Measurements from ENCODE around the gene PEAR1. TPM values are rescaled to one million over a fixed set of nuclear protein-coding genes. Genes with fewer than 3 reads are reported as not detected.

The PEAR1 gene
- total RNA-seq, 3 donors from 2014 or later = 4.0 to 15.1 (median 6.2) TPM

- no peaks in the 10 kb centered on the region for H3K4me1 ChIP-seq
- intact Hi-C loops (cut with DNase I; ENCODE audit: low total_unique reads) = no loop called here
- DNase-seq (ENCODE audit: low spot score in 2 of 2) = no peak
- peaks cover 0 to 9% of the 10 kb centered on the region in 2 donors for H3K27me3 ChIP-seq
- H3K27ac ChIP-seq = no peak overlapping the region
- TF ChIP-seq CTCF (IDR thresholded peaks at IDR 0.05) = no peak
- no peak for TF ChIP-seq POLR2AphosphoS5 (IDR thresholded peaks at IDR 0.05)
- TF ChIP-seq POLR2A (IDR thresholded peaks at IDR 0.05) = no peak
- peaks cover 5% of the 10 kb centered on the region in 2 donors for H3K9me3 ChIP-seq
- H3K4me3 ChIP-seq = no peak overlapping the region
- no peaks in the 10 kb centered on the region for H3K36me3 ChIP-seq
These were observed 20.9 kb downstream of the PEAR1 start for GRCh38 chr1:156914440-156914856.

GRCh38 chr1:156920233-156921052 is 26.9 kb downstream of the PEAR1 start, which contains the start of gene LRRC71:
Gene LRRC71 (plus strand): TSS chr1:156920632. CDS start chr1:156920804, 172 bp downstream.
- DNase-seq (ENCODE audit: low spot score in 2 of 2) = peak; percentile 46 to 68
- TF ChIP-seq CTCF (IDR thresholded peaks at IDR 0.05) (peak; percentile 56 to 78 (median 68)), POLR2AphosphoS5 (IDR thresholded peaks at IDR 0.05) (peak in 2 of 3 donors; percentile 36 to 61), POLR2A (IDR thresholded peaks at IDR 0.05) (no peak)
- peak within 1 kb of the TSS in 1 of 2 donors; percentile 35 for H3K27ac ChIP-seq
- peak within 1 kb of the TSS in 2 of 3 donors; percentile 9 to 33 for H3K4me3 ChIP-seq
- no peaks in the 10 kb centered on the region for H3K36me3 ChIP-seq
- intact Hi-C loops (cut with DNase I; ENCODE audit: low total_unique reads) = no loop called here
- peaks cover 5% of the 10 kb centered on the region in 2 donors for H3K9me3 ChIP-seq
- H3K4me1 ChIP-seq = peaks cover 11% of the 10 kb centered on the region in 2 donors
- peaks cover 4 to 49% of the 10 kb centered on the region in 2 donors for H3K27me3 ChIP-seq

GRCh38 chr1:156921053-156921529 is 27.6 kb downstream of the PEAR1 start:
- Histone ChIP-seq H3K4me1 (peaks cover 11% of the 10 kb centered on the region in 2 donors), H3K36me3 (no peaks in the 10 kb centered on the region), H3K9me3 (peaks cover 5% of the 10 kb centered on the region in 2 donors), H3K27me3 (peaks cover 4 to 49% of the 10 kb centered on the region in 2 donors), H3K4me3 (no peak overlapping the region), H3K27ac (no peak overlapping the region)
- DNase-seq (ENCODE audit: low spot score in 2 of 2) = no peak
- intact Hi-C loops (cut with DNase I; ENCODE audit: low total_unique reads) = no loop called here
- TF ChIP-seq CTCF (IDR thresholded peaks at IDR 0.05) (no peak), POLR2A (IDR thresholded peaks at IDR 0.05) (no peak), POLR2AphosphoS5 (IDR thresholded peaks at IDR 0.05) (no peak)

- peak overlapping the region in 2 of 3 donors; percentile 34 to 42 for H3K4me3 ChIP-seq
- no peak overlapping the region for H3K27ac ChIP-seq
- peaks cover 2 to 4% of the 10 kb centered on the region in 2 donors for H3K9me3 ChIP-seq
- H3K36me3 ChIP-seq = no peaks in the 10 kb centered on the region
- peaks cover 11% of the 10 kb centered on the region in 2 donors for H3K4me1 ChIP-seq
- no peak for DNase-seq (ENCODE audit: low spot score in 2 of 2)
- peaks cover 4 to 56% of the 10 kb centered on the region in 2 donors for H3K27me3 ChIP-seq
- TF ChIP-seq POLR2A (IDR thresholded peaks at IDR 0.05) (no peak), CTCF (IDR thresholded peaks at IDR 0.05) (no peak), POLR2AphosphoS5 (IDR thresholded peaks at IDR 0.05) (no peak)
- intact Hi-C loops (cut with DNase I; ENCODE audit: low total_unique reads) = no loop called here
These were observed 29.6 kb downstream of the PEAR1 start for GRCh38 chr1:156922986-156923669.
